NOMO-1 treated with dmso at 0.1 percent for 144 hours (cell line): ENCODE measurements around the gene TBC1D3B.
A peak's percentile ranks its signal among the peaks of the same experiment; 100 is the strongest.
"Not testable (repeated sequence)": the region's sequence is repeated elsewhere in the genome, so short reads cannot be mapped to it uniquely, and the experiment has no call there.

Experiments
- DNase-seq: peaks from one replicate; lab custom pipeline; 2025; ENCODE audit not compliant: unreplicated experiment; lab: John Stamatoyannopoulos, UW

Gene TBC1D3B

DNA sequence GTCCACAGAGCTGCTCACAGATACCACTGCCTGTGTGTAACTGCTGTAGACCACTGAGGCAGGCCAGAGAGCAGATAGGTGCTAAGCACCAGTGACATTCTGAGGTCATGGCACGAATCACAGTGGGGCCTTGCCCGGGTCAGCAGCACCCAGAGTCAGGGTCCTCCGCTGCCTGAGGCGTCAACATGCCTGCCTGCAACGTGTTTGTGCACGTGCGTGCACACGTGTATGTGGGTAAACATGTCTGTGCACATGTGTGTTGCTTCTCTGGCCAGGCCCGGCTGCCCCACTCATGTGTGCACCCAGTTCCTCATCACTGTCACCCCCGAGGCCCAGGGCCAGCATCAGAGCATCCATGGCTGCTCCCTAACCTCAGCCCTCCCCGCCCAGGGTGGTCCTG lies at the start of gene TBC1D3B:
Gene TBC1D3B (minus strand): TSS at position 101 of the 400 bp plus-strand sequence. CDS start 1,586 bp downstream, outside the sequence.
- DNase-seq = not testable (repeated sequence)

DNA sequence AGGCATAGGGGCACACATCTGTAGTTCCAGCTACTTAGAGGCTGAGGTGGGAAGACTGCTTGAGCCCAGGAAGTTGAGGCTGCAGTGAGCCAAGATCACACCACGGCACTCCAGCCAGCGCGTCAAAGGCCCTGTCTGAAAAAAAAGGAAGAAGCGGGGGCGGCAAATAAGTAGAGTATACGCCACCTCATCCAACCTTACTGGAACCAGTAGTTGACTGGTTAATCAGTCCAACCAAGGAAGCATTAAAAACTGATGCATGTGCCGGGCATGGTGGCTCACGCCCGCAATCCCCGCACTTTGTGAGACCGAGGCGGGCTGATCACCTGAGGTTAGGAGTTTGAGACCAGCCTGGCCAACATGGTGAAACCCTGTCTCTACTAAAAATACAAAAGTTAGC lies 46.5 kb upstream of the TBC1D3B start:
- not testable (repeated sequence) for DNase-seq

DNA sequence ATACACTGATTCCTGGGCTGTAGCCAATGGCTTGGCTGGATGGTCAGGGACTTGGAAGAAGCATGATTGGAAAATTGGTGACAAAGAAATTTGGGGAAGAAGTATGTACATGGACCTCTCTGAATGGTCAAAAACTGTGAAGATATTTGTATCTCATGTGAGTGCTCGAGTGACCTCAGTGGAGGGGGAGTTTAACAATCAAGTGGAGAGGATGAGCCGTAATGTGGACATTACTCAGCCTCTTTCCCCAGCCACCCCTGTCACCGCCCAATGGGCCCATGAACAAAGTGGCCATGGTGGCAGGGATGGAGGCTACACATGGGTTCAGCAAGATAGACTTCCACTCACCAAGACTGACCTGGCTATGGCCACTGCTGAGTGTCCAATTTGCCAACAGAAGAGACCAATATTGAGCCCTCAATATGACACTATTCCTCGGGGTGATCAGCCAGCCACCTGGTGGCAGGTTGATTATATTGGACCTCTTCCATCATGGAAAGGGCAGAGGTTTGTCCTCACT lies 45.2 kb upstream of the TBC1D3B start:
- not testable (repeated sequence) for DNase-seq

DNA sequence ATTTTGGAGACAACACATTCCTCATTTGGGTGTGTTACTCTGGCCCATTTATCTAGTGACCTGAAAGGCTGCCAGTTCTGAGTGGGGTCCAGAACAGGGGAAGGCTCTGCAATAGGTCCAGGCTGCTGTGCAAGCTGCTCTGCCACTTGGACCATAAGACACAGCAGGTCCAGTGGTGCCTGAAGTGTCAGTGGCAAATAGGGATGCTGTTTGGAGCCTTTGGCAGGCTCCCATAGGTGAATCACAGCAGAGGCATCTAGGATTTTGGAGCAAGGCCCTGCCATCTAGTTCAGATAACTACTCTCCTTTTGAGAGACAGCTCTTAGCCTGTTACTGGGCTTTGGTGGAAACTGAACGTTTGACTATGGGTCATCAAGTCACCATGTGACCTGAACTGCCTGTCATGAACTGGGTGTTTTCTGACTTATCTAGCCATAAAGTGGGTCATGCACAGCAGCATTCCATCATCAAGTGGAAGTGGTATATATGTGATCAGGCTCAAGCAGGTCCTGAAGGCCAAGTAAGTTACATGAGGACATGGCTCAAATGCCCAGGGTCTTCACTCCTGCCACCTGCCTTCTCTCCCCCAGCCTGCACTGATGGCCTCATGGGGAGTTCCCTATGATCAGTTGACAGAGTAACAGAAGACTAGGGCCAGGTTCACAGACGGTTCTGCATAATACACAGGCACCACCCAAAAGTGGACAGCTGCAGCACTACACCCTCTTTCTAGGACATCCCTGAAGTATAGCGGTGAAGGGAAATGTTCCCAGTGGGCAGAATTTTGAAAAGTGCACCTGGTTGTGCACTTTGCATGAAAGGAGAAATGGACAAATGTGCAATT lies 44.5 kb upstream of the TBC1D3B start:
- DNase-seq = not testable (repeated sequence)

DNA sequence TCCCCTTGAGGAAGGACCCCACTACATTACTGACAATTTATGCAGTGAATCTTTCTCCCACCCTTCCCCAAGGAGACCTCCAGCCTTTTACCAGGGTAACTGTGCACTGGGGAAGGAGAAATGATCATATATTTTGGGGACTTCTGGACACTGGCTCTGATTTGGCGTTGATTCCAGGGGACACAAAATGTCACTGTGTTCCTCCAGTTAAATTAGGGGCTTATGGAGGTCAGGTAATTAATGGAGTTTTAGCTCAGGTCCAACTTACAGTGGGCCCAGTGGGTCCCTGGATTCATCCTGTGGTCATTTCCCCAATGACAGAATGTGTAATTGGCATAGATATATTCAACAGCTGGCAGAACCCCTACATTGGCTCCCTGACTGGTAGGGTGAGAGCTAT lies 43.1 kb upstream of the TBC1D3B start:
- DNase-seq = not testable (repeated sequence)

DNA sequence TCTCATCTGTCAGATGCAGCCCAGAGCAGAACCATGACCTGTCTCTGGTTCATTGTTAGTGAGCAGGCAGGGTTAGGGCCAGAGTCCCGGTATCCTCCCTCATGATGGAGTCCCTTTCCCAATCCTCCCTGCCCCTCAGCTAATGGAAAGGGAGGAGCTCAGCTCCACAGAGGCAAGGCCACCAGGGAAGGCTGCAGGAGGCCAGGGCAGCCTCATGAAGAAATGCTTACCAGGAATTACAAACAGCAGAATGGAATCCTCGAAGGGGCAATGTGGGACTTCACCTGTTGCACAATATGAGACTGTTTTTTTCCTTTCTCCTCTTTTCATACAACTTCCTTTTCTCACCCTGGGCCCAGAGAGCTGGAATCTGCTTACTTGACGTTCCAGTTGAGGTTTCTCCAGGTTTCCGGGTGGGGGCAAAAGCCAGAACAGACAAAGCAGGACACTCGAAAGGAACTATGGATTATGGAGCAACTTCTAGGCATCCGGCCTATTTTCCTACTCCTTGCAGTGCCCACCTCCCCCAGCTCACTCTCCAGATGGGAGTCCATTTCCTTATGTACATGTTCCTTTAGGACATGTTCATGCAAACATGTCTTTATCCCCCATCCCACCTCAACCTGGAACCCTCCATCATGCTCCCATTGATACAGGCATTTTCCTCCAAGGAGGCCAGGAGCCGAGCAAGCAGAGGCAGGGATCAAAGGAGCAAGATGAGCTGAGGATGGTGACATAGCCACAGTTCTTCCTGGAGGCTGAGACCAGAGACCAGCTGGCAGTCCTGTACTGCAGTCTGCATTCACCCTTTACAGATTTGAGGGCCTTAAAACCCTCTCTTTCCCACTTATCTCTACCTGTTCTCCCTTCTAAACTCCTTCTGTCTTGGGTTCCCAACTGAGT lies 39.2 kb upstream of the TBC1D3B start:
- not testable (repeated sequence) for DNase-seq

DNA sequence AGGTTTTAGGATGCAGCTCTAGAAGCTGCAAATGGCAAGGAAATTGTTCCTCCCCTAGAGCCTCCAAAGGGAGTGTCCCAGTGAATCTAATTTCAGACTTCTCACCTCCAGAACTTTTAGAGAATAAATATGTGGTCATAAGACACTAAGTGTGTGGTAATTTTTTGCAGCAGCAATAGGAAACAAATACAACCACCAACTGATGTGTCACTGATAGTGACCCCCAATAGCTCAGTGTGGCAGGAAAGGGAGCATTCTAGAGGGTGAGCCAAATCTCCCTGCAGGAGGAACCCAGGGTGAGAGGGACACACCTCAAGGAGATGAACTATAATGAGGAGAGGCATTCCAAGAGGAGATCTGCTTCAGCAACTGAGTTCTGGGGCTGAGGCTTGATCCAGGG lies 38.5 kb upstream of the TBC1D3B start:
- no peak for DNase-seq

DNA sequence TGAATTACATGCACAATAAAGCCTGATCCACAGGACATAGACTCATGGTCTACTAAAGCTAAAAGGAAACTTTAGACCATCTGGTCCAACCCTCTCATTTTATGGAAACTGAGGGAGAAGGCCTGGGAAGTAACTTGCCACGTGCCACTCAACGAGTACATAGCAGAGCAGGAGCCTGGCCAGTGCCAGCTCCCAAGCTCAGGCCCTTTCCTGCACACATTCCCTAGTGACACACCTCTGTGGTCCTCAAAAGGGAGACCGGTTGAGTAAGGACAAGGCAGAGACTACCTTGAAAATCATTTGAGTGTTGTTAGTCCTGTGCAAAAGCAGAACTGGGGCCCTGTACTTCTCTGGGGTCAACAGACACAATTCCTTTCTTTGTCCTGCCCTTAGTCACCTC lies 37.3 kb upstream of the TBC1D3B start:
- DNase-seq = no peak

DNA sequence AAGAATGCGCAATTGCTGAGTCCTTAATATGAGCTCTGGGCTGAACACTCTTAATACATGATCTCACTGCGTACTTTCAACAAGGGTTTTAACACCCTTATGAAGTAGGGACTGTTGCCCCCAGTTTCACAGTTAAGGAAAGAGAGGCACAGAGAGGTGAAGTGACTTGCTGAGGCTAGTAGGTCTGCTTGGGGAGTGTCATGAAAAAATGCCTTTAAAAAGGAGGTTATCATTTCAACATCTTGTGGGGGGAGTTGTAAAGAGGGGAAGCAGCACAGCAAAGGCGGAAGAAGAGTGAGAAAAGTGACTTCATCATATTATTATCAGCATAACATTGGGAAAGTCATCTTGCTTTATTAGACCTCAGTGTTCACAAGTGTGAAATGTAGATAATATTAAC lies 36.5 kb upstream of the TBC1D3B start:
- peak; percentile 77 for DNase-seq

DNA sequence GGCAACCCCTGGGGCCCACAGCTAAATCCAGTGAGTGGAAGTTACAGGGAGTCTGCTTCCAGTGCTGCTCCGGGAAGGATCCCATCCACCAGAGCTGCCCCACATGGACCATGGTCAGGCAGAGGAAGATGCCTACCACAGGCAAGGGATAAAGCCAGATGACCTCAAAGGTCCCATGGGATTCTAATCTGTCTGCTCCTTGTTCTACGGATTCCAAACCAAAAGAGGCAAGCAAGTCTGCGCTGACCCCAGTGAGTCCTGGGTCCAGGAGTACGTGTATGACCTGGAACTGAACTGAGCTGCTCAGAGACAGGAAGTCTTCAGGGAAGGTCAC lies 35.8 kb upstream of the TBC1D3B start:
- no peak for DNase-seq

DNA sequence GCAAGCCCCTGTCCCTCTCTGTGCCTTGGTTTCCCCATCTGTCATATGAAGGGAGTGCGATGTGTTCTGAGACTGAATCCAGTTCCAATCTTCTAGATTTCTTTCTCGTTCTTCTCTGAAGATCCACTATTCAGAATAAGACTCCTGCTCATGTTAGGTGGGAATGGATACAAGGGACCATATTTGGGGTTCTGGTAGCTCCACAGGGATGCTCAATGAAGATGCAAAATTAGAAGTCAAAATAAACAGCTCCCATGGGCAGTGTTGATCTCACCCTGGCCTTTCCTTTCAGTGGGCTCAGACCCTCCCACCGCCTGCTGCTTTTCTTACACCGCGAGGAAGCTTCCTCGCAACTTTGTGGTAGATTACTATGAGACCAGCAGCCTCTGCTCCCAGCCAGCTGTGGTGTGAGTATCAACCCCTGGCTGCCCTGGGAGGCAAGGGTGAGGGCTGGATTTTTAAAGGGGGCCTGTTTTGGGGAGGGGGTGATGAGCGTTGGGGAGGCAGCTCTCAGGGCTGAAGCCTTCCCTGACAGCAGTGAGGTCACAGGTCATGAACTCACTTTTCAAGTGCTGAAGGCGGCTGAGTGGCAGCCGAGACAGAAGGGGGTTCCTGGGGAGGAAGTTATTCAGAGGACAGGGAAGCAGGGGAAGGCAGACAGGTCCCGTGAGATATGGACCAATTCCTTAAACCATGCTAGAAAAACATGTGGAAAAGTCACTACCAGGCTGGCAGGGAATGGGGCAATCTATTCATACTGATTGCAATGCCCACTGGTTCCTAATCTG lies 35.2 kb upstream of the TBC1D3B start:
- DNase-seq = not testable (repeated sequence)

DNA sequence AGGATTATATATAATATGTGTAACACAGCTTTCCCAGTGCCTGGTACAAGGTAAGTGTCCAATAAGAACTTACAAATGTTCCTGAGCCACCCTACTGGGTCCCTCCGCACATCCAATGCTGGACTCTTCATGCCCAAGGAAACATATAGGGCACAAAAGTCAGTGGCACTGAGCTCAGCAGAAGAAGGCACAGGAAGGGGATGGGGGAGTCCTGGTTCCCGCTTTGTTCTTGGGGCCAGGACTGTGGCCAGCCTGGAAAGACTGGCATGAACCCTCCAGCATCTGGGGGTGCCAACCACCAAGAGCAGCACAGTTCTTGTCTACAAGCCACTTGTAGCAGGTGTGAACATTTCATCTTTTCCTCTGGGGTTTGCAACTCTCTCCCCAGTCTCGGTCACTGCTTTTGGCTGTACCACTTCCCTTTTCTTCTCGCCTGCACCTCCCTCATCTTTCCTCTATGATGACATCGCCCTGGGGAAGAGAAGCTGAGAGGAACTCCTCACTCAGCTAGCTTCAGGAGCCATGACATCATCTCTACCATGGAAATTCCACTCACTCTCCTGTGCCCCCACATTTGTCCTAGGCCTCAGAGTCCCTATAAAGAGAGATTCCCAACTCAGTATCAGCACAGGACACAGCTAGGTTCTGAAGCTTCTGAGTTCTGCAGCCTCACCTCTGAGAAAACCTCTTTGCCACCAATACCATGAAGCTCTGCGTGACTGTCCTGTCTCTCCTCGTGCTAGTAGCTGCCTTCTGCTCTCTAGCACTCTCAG lies 34.2 kb upstream of the TBC1D3B start, which contains the start of gene CCL4L2:
Gene CCL4L2 (plus strand): TSS at position 625 of the 773 bp plus-strand sequence.
- peak; percentile 90 for DNase-seq

DNA sequence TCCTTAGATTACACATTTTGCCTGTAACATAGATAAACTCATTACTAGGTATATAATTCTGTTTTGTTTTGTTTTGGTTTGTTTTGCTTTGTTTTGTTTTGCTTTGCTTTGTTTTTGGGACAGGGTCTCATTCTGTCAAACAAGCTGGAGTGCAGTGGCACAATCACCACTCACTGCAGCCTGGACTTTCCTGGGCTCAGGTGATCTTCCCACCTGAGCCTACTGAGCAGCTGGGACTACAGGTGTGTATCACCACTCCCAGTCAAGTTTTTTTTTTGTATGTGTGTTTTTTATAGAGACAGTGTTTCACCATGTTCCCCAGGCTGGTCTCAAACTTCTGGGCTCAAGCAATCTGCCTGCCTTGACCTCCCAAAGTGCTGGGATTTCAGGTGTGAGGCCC lies 33.1 kb upstream of the TBC1D3B start:
- DNase-seq = no peak

DNA sequence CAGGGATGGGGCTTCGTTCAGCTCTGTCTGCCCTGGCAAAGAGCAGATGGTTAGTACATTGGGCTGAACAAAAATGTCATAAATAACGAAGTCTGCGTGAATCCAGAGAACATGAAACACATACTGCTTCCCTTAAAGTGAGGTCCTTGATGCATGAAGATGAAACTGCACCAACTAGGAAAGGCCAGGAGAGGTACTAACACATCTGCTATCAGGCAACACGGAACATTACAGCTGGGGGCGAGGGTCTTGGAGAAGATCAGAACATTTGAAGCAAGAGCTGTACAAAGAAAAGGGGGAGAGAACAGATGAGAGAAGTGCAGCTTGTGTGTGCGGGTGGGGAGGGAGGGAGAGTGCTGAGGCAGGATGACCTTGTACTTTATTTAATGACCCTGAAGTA lies 30.9 kb upstream of the TBC1D3B start:
- DNase-seq = not testable (repeated sequence)

DNA sequence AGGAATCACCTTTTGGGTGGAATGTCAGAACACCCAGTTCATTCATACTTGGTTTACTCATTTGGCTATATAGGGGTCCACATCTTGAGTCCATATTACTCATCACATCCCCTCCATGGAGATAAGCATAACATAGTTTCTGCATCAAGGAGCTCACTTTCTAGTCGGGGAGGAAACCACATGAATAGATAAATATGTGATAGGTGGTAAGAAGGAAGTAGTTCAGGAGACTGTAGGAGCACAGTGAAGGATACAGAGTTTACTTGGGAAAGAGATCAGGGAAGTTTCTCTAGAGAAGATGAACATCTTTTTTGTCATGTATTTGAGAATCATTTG lies 30.0 kb upstream of the TBC1D3B start:
- DNase-seq = not testable (repeated sequence)

DNA sequence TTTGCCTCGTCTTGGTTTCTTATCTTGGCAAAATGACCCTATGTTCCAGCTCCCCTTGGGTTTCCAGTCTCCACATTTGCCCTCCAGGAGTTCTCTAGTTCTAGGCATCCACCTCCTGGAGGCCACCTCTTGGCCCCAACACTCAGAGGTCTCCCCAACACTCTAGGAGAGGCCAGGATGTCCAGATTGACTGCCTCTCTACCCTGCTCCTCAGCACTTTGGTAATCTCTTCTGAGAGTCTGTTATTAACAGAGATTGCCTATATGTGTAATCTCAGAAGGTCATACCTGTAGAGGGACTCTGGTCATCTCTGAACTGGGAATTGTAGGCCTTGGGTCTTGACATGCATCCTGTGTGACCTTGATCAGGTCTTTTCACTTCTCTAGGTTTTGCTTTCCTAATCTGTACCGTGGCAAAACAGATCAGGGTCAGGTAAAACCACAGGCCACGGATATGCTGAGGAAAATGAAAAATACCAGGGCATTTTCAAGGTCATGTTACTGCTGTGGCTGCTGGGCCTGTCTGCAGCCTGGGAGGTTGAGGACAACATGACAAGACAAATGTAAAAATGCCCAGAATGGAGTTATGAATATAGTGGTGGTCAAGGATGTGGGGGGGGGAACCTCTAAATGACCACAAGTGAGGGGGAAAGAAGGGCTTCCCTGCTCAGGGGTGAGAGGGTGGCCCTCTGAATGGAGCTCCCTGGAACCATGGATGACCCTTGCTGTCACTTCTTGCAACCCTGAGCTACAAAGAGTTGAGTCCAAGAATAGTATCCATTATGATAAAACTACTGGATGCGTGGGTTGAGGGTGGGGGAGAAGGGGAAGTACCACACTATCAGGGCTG lies 29.4 kb upstream of the TBC1D3B start:
- no peak for DNase-seq

DNA sequence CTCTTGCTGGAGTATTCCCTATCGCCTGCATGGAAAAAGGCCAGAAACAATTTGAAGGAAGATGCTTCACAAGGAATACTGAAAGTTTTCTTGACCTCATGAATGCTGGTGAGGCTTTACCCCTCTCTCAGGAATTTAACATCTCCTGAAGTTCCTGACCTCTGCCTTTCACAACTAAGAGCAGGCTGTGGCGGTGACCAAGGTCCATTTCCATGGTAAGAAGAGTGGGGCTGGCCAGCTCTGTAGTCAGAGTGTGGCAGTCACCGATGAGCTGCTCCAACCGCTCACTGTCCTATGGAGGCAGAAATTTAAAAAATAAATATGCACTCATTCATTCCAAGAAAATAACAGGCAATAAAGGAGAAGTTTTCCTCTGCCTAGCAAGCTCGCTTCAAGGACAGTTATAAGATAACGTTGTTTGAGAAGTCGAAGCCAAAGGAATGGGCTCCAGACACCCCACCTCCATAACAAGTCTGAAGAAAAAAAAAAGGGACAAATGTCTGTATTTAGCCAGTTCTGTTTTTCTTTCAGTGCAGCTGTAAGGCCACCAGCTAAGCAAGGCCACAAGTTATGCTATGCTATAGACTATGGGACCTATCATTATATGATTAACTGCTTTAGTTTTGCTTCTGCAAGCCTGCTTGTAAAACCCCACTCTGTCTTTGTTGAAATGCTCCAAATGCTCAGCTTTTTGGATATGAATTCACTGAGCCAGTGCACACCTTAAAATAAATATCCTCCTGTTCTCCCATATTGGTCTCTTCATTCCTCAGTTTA lies 28.5 kb upstream of the TBC1D3B start:
- DNase-seq = no peak

DNA sequence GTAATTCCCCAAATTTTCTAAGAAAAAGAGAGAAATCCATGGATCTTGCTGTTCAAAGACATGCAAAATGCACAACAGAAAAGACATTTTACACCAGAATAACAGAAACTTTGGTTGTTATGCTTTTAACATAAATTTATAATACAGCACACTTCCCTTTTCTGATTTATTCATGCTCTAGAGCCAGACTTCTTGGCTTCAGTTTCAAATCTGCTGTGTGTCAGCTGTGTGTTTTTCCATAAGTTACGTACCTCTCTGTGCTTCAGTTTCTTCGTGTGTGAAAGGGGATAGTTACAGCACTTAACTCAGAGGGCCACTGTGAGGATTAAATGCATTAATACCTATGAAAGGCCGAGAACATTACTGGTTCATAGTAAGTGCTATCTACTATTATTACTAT lies 26.9 kb upstream of the TBC1D3B start:
- no peak for DNase-seq

DNA sequence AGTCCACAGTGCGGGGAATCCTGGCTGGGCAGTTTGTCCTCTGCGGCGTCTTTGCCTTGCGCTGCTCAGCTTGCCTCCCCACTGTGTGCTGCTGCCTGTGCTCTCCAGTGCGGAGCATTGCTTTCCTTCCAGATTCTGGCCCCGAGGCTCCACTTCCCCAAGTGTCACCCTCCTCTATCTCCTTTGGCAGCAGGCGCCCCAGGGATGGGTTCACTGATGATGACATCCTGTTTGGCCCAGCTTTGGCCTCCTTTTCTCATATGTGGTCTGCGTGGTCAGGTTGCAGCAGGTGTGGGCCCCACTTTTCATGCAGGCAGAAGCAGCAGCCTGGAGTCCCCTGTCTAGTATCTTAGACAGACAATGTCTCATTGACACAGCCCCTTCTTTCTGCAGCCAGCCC lies 25.1 kb upstream of the TBC1D3B start:
- not testable (repeated sequence) for DNase-seq
